ENCODE results near the gene RUNDC3A.
"Not testable (repeated sequence)": the region's sequence is repeated elsewhere in the genome, so short reads cannot be mapped to it uniquely, and the experiment has no call there.

The RUNDC3A gene

DNA sequence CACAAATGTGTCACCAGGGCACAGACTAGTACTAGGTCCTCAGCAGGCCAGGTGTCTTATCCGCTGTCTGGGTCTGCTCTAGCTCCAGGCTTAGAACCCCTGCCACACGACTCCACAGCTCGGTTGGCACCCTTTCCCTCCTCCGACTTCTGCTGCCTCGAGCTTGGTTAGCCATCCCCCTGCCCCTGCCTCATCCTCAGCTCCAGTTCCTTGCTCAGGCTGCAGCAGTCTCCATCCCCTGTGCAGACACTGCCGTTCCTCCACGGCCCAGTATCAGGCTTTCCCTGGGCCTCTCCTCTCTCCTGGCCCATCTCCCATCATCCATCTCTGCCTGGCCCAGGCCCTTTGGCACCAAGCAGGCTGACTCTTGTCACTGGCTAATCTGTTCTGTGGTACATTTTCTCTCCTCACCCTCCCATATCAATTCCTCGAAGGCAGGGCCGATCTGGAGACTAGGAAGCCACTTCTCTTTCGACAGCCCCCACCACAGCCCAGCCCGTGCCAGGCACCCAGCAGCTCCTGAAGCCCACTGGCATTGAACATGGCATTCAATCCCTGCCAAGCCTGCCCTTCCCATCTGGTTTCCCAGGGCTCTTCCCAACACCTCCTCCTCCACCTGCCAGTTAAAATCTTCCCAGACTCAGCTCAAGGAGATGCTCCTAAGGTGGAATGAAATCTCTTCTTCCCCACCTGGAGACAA, 35.3 kb downstream of the RUNDC3A start:
- DNase-seq, result no peak

DNA sequence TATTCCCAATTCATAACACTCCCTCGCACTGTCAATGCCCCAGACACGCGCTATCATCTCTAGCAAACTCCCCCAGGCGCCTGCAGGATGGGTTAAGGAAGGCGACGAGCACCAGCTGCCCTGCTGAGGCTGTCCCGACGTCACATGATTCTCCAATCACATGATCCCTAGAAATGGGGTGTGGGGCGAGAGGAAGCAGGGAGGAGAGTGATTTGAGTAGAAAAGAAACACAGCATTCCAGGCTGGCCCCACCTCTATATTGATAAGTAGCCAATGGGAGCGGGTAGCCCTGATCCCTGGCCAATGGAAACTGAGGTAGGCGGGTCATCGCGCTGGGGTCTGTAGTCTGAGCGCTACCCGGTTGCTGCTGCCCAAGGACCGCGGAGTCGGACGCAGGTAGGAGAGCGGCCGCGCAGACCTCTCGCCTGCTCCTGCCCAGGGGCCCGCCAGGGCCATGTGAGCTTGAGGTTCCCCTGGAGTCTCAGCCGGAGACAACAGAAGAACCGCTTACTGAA, 36.6 kb downstream of the RUNDC3A start, which contains the start of gene GRN:
Gene GRN (plus strand): TSS at position 364 of the 515 bp plus-strand sequence. CDS start 3,863 bp downstream, outside the sequence.
- DNase-seq, result peak; percentile 37 to 99 (median 94)

GRCh38 chr17:44345454-44346026, 37.1 kb downstream of the RUNDC3A start:
- peak in 37 of 51 donors; percentile 12 to 85 (median 46) for DNase-seq

DNA sequence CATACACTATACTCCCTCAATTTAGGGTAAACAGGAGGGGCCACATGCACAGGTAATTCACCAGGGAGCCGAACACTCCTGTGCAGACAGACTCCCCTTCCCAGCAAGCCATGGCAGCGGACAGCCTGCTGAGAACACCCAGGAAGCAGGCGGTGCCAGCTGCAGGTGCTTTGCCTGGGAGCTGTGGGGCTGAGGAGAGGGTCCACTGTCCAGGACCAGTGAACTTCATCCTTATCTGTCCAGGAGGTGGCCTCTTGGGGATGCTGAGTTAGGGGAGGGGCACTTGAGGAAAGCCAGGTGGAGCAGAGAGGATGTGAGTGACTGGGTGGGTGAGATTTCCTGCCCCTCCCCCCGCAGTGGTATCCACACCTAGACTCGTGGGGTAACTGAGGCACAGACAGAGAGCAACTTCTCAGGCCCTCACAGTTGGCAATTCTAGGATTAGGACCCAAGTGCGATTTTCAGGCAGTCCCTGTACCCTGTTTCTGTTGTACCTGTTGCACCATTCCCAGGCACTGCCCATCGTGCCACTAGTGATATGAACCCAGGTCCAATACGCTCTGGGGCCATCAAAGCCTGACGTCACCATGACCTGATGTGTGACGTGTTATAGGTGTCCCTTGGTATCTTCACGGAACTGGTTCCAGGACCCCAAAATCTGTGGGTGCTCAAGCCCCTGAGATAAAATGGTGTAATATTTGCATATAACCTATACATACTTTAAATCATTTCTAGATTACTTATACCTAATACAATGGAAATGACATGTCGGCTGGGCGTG, 37.9 kb downstream of the RUNDC3A start:
- no peak for DNase-seq

GRCh38 chr17:44347206-44348055, 39.0 kb downstream of the RUNDC3A start:
- DNase-seq, result not testable (repeated sequence)

- DNase-seq, result peak in 21 of 51 donors; percentile 11 to 54 (median 27)
Observed at GRCh38 chr17:44348234-44348987, 40.0 kb downstream of the RUNDC3A start.

DNA sequence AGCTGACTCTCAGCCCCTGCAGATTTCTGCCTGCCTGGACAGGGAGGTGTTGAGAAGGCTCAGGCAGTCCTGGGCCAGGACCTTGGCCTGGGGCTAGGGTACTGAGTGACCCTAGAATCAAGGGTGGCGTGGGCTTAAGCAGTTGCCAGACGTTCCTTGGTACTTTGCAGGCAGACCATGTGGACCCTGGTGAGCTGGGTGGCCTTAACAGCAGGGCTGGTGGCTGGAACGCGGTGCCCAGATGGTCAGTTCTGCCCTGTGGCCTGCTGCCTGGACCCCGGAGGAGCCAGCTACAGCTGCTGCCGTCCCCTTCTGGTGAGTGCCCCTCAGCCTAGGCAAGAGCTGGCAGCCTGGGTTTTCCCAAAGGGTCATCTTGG, 40.6 kb downstream of the RUNDC3A start:
- no peak for DNase-seq

GRCh38 chr17:44349553-44350070, 41.2 kb downstream of the RUNDC3A start:
- DNase-seq, result no peak

- peak in 41 of 51 donors; percentile 9 to 71 (median 44) for DNase-seq
Observed at GRCh38 chr17:44350733-44351226, 42.4 kb downstream of the RUNDC3A start.

GRCh38 chr17:44351464-44351863, 43.1 kb downstream of the RUNDC3A start:
- DNase-seq, result no peak

DNA sequence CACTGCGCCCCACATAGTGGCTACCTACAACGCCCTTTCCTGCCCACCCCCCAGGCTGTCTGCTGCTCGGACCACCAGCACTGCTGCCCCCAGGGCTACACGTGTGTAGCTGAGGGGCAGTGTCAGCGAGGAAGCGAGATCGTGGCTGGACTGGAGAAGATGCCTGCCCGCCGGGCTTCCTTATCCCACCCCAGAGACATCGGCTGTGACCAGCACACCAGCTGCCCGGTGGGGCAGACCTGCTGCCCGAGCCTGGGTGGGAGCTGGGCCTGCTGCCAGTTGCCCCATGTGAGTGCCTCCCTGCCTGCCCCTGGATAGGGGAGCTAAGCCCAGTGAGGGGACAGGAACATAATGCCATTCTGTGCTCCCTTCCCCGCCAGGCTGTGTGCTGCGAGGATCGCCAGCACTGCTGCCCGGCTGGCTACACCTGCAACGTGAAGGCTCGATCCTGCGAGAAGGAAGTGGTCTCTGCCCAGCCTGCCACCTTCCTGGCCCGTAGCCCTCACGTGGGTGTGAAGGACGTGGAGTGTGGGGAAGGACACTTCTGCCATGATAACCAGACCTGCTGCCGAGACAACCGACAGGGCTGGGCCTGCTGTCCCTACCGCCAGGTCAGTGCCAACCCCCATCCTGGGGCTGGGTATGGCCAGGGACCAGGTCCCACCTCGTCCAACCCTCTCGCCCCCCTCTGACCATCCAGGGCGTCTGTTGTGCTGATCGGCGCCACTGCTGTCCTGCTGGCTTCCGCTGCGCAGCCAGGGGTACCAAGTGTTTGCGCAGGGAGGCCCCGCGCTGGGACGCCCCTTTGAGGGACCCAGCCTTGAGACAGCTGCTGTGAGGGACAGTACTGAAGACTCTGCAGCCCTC, 43.8 kb downstream of the RUNDC3A start:
- DNase-seq, result no peak

DNA sequence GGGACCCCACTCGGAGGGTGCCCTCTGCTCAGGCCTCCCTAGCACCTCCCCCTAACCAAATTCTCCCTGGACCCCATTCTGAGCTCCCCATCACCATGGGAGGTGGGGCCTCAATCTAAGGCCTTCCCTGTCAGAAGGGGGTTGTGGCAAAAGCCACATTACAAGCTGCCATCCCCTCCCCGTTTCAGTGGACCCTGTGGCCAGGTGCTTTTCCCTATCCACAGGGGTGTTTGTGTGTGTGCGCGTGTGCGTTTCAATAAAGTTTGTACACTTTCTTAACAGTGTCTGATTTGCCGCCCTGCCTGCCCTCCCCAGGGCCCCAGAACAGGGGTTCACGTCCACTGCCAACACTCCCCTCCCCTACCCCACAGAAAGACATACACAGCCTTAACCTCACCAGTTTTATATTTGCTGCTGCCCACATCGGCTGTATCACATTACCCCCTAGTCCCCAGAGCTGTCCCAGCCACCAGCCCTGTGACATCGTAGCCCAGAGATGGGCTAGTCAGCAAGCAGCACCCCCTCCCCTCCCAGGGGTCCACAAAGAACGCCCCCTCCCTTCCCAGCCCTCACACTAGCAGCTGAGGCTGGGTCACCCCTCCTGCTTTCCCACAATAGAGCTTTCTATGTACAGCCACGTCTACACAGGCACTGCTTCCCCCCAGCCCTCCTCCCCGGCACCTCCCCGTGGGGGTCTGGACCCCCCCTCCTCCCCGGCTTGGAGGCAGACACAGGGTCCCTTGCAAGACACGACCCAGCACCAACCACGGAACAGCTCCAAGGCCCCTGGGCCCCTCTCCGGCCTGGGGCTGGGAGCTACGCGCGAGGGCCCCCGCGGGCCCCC, 44.6 kb downstream of the RUNDC3A start:
- DNase-seq, result no peak

- DNase-seq, result peak in 6 of 51 donors; percentile 13 to 46 (median 20)
Observed at GRCh38 chr17:44353672-44354331, 45.4 kb downstream of the RUNDC3A start.

DNA sequence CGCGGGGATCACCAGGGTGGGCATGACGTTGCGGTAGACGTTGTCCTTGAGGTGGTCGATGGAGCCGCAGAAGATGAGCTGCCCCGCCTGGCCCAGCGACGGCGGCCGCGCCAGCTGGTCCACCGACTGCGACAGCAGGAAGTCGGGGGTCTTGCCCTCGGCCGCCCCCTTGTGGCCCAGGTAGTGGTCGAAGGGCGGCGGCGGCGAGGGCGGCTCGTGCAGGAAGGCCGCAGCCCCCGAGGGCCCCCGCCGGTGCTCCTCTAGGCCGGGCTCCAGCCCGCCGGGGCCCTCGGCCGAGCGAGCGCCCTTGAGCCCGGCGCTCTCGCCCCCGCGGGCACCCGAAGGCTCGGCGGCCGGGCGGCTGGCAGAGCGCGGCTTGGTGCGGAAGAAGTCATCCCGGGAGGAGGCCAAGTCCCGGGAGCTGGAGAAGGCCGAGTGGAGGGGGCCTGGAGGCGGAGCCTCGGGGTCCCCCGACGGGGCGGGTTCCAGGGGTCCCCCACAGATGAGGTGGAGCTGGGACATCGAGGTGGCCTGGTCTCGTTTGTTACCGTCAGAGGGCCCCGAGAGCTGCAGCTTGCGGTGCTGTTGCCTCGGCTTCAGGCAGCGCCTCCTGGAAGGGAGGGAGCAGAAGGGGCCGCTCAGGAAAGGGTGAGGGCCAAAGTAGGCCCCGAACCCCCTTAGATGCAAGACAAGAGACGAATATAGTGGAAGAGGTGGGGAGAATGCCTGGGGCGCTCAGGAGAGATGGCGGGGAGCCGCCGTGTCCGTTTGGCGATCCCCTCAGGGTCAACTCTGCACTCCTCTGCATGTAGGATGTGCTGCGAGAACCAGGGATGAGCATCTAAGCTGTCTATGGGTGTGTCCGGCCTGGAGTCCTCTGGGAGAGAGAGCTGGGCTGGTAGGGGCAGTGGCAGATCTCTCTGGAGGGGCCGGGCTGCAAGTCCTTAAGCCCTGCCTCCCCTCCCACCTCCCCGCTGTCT, 46.5 kb downstream of the RUNDC3A start:
- peak in 1 of 51 donors; percentile 24 for DNase-seq

DNA sequence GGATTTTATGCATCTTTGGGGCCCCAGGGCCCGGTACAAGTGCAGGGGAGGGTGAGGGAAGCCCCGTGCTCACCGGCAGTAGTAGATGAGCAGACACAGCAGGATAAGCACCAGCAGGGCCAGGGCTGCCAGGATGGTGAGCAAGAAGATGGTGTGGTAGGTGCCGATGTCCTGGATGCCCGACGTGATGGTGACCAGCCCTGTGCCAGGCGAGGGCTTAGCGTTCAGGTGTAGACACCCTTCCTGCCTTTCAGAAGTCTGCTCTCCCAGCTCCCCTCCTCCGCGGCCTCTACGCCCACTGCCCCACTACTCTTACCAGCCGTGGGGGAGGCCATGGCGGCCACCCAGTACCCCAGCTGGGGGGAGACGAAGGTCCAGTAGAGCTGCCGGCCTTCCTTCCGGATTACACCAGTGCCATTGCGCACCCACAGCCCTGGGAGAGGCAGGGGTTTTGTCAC, 47.3 kb downstream of the RUNDC3A start:
- DNase-seq, result no peak

DNA sequence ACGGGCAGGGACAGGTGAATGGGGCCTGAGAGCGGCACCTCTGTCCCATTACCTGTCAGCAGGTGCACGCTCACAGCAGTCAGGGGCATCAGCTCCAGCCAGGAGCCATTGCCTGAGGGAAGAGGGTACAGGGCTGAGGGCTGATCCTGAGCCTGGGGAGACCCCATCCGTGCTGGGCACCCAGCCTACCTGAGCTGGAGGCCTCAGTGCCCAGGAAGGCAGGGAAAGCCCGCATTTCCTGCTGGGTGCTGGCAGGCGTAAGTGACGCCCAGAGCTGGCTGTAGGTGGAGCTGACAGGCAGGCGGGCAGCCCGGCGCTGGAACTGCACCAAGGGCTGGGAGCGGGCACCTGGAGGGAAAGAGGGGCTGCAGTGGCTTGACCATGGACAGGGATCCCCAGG, 47.8 kb downstream of the RUNDC3A start:
- no peak for DNase-seq
